Gastroesophageal sphincter (tissue), 3 donors: ENCODE data around the gene HS3ST3B1.

Source experiments
- POLR2AphosphoS5 ChIP-seq: sonication (generic); formaldehyde crosslinking; IDR thresholded peaks from one replicate; pipeline ENCODE4 v1.6.1; 2017; ENCODE audit warnings: antibody characterized with exemption
- TF ChIP-seq, protein P1 (sequence below), 4 experiments: fragments of 200-600 bp in 2 of 4; fragments of 450-650 bp in 2 of 4; sonication (generic) in 1 of 4; IDR thresholded peaks; one replicate each; pipeline ENCODE4 v1.5.1; 2017 to 2019; ENCODE audit warnings: antibody characterized with exemption in 4 of 4, mild to moderate bottlenecking in 2 of 4, moderate library complexity in 2 of 4

DNA sequence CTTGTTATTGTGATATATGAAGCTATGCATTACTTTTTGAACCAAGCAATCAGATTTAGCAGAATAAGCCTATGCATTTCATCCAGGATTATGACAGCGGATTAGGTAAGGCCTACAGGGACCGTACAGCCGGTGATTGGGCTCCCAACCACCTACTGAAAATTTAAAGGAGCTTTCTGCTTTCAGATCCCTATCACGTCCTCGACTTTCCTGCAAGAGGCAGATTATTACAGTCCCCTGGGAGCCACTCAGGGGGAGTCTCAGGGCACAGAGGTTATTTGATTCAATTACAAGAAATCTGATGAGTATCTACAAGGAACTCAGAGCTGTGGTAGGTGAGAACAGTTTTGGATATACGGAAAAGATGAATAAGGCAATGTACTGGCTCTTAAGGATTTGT, 80.7 kb downstream of the HS3ST3B1 start:
- TF ChIP-seq POLR2AphosphoS5, result no peak
- TF ChIP-seq, protein P1, sequence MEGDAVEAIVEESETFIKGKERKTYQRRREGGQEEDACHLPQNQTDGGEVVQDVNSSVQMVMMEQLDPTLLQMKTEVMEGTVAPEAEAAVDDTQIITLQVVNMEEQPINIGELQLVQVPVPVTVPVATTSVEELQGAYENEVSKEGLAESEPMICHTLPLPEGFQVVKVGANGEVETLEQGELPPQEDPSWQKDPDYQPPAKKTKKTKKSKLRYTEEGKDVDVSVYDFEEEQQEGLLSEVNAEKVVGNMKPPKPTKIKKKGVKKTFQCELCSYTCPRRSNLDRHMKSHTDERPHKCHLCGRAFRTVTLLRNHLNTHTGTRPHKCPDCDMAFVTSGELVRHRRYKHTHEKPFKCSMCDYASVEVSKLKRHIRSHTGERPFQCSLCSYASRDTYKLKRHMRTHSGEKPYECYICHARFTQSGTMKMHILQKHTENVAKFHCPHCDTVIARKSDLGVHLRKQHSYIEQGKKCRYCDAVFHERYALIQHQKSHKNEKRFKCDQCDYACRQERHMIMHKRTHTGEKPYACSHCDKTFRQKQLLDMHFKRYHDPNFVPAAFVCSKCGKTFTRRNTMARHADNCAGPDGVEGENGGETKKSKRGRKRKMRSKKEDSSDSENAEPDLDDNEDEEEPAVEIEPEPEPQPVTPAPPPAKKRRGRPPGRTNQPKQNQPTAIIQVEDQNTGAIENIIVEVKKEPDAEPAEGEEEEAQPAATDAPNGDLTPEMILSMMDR (IDR thresholded peaks at IDR 0.05), result no peak
